Esophagus muscularis mucosa (tissue), 3 donors: Measurements from ENCODE around the gene NOX5.

Experiments used
- CTCF ChIP-seq, 3 experiments: fragments of 200-600 bp in 2 of 3; fragments of 450-650 bp in 1 of 3; sonication (generic) in 2 of 3; IDR thresholded peaks; one replicate each; pipeline ENCODE4 v1.5.1; 2017 to 2019; ENCODE audit warnings: antibody characterized with exemption in 3 of 3, mild to moderate bottlenecking in 2 of 3, moderate library complexity in 1 of 3
- POLR2A ChIP-seq: fragments of 450-650 bp; IDR thresholded peaks from one replicate; pipeline ENCODE4 v1.6.1; 2017; ENCODE audit warnings: antibody characterized with exemption, moderate library complexity, mild to moderate bottlenecking, low read depth

GRCh38 chr15:68991723-68992122 lies 22.8 kb upstream of the NOX5 start:
- TF ChIP-seq CTCF (IDR thresholded peaks at IDR 0.05), result no peak
- no peak for TF ChIP-seq POLR2A
